Stimulated activated effector memory CD8-positive, alpha-beta T cell treated with anti-CD3 and anti-CD28 coated beads, Interleukin-12 subunit alpha, Interleukin-12 subunit beta, amount 100 ng/mL, for 72 hours (primary cell): ENCODE data around the gene C4orf51.
"Not testable (repeated sequence)": the region's sequence is repeated elsewhere in the genome, so short reads cannot be mapped to it uniquely, and the experiment has no call there.

Experiments
- ATAC-seq: fragments of 150-1000 bp; cut with Tn5 transposase; 2 replicates; pipeline ENCODE4 v1.10.0; 2021
- DNase-seq, 2 donors: peaks; one replicate each; pipeline ENCODE4 v3.0.0; 2021 to 2022; ENCODE audit warnings: low spot score in 2 of 2
- H3K27ac Mint-ChIP-seq: one replicate; pipeline ENCODE4 v1.8.0; 2022; ENCODE audit warnings: mild to moderate bottlenecking, mixed read lengths
- H3K36me3 Mint-ChIP-seq: one replicate; pipeline ENCODE4 v1.8.0; 2022; ENCODE audit warnings: mild to moderate bottlenecking, mixed read lengths
- H3K4me1 Mint-ChIP-seq: one replicate; pipeline ENCODE4 v1.8.0; 2022; ENCODE audit warnings: mixed read lengths
- H3K4me3 Mint-ChIP-seq: one replicate; pipeline ENCODE4 v1.8.0; 2022; ENCODE audit warnings: mild to moderate bottlenecking, mixed read lengths
- H3K9me3 Mint-ChIP-seq: one replicate; pipeline ENCODE4 v1.8.0; 2022; ENCODE audit warnings: mixed read lengths

C4orf51 gene

DNA sequence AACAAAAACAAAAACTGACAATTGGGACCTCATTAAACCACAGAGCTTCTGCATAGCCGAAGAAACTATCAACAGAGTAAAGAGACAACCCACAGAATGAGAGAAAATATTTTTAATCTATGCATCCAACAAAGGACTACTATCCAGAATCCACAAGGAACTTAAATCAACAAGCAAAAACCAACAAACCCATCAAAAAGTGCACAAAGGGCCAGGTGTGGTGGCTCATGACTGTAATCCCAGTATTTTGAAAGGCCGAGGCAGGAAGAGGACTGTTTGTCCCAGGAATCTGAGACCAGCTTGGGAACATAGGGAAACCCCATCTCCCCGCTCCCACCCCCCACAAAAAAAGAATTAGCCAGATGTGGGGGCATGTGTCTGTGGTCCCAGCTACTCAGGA is 10.7 kb downstream of the C4orf51 start:
- DNase-seq: no peak
- Mint-ChIP-seq H3K27ac (no peak overlapping the region), H3K4me1 (no peaks in the 10 kb centered on the region), H3K9me3 (no peaks in the 10 kb centered on the region), H3K36me3 (no peaks in the 10 kb centered on the region), H3K4me3 (no peak overlapping the region)
- ATAC-seq: no peak

- not testable (repeated sequence) for H3K4me1 Mint-ChIP-seq, H3K27ac Mint-ChIP-seq, H3K36me3 Mint-ChIP-seq, ATAC-seq, H3K4me3 Mint-ChIP-seq, DNase-seq, H3K9me3 Mint-ChIP-seq
These were observed 11.5 kb downstream of the C4orf51 start for GRCh38 chr4:145691416-145691815.

GRCh38 chr4:145694929-145695328 is 15.0 kb downstream of the C4orf51 start:
- ATAC-seq: no peak
- no peak overlapping the region for H3K27ac Mint-ChIP-seq
- no peak for DNase-seq
- H3K36me3 Mint-ChIP-seq: no peaks in the 10 kb centered on the region
- no peaks in the 10 kb centered on the region for H3K4me1 Mint-ChIP-seq
- H3K4me3 Mint-ChIP-seq: no peak overlapping the region
- H3K9me3 Mint-ChIP-seq: no peaks in the 10 kb centered on the region

DNA sequence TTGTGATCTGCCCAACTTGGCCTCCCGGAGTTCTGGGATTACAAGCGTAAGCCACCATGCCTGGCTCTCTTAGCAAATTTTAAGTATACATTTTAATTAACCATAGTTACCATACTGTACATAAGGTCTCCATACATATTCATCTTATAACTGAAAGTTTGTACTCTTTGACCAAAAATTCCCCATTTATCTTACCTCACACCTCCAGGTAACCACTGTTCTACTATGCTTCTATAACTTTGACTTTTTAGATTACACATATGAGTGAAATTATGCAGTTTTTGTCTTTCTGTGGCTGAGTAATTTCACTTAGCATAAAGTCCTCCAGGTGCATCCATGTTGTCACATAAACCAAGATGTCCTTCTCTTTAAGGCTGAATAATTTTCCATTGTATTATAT is 17.4 kb downstream of the C4orf51 start:
- Mint-ChIP-seq H3K4me3 (no peak overlapping the region), H3K9me3 (no peaks in the 10 kb centered on the region), H3K27ac (no peak overlapping the region), H3K4me1 (no peaks in the 10 kb centered on the region), H3K36me3 (no peaks in the 10 kb centered on the region)
- DNase-seq: no peak
- peak; percentile 32 for ATAC-seq

DNA sequence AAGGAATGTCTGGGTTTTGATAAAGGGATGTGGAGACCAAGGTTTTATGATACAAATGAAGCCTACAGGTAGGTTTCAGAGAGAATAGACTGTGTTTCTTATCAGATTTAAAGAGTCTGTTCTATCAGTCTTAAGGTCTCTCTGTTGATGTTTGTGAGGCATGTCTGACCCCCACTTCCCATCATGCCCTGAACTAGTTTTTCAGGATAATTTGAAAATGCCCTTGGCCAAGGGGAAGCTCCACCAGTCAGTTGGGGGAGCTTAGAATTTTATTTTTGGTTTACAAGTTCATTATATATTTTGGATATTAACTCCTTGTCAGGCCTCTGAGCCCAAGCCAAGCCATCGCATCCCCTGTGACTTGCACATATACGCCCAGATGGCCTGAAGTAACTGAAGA is 18.6 kb downstream of the C4orf51 start:
- DNase-seq (no peak), ATAC-seq (no peak)
- H3K9me3 Mint-ChIP-seq: no peaks in the 10 kb centered on the region
- H3K36me3 Mint-ChIP-seq: no peaks in the 10 kb centered on the region
- H3K27ac Mint-ChIP-seq: no peak overlapping the region
- H3K4me3 Mint-ChIP-seq: no peak overlapping the region
- H3K4me1 Mint-ChIP-seq: no peaks in the 10 kb centered on the region

GRCh38 chr4:145703850-145704497 is 24.0 kb downstream of the C4orf51 start:
- ATAC-seq: no peak
- H3K27ac Mint-ChIP-seq: no peak overlapping the region
- no peaks in the 10 kb centered on the region for H3K9me3 Mint-ChIP-seq
- DNase-seq: no peak
- H3K36me3 Mint-ChIP-seq: no peaks in the 10 kb centered on the region
- no peak overlapping the region for H3K4me3 Mint-ChIP-seq
- H3K4me1 Mint-ChIP-seq: no peaks in the 10 kb centered on the region

- no peak overlapping the region for H3K4me3 Mint-ChIP-seq
These were observed 29.4 kb downstream of the C4orf51 start for GRCh38 chr4:145709336-145709735.

GRCh38 chr4:145709843-145710242 is 29.9 kb downstream of the C4orf51 start:
- H3K4me1 Mint-ChIP-seq: peaks cover 13% of the 10 kb centered on the region
- H3K9me3 Mint-ChIP-seq: peaks cover 5% of the 10 kb centered on the region
- no peak overlapping the region for H3K27ac Mint-ChIP-seq
- H3K4me3 Mint-ChIP-seq: no peak overlapping the region
- peak; percentile 100 for ATAC-seq
- peaks cover 6% of the 10 kb centered on the region for H3K36me3 Mint-ChIP-seq
- DNase-seq: no peak

More at GRCh38 chr4:145709336-145709735, 29.4 kb downstream of the C4orf51 start:
- DNase-seq (no peak), ATAC-seq (no peak)
- H3K4me1 Mint-ChIP-seq: peaks cover 13% of the 10 kb centered on the region
- H3K27ac Mint-ChIP-seq: no peak overlapping the region
- H3K9me3 Mint-ChIP-seq: peaks cover 5% of the 10 kb centered on the region
- peaks cover 6% of the 10 kb centered on the region for H3K36me3 Mint-ChIP-seq

- Mint-ChIP-seq H3K9me3 (peaks cover 5% of the 10 kb centered on the region), H3K27ac (no peak overlapping the region), H3K36me3 (peaks cover 5% of the 10 kb centered on the region), H3K4me1 (peaks cover 15% of the 10 kb centered on the region), H3K4me3 (no peak overlapping the region)
- ATAC-seq: no peak
- DNase-seq: no peak
These were observed 36.3 kb downstream of the C4orf51 start for GRCh38 chr4:145716200-145716599.

DNA sequence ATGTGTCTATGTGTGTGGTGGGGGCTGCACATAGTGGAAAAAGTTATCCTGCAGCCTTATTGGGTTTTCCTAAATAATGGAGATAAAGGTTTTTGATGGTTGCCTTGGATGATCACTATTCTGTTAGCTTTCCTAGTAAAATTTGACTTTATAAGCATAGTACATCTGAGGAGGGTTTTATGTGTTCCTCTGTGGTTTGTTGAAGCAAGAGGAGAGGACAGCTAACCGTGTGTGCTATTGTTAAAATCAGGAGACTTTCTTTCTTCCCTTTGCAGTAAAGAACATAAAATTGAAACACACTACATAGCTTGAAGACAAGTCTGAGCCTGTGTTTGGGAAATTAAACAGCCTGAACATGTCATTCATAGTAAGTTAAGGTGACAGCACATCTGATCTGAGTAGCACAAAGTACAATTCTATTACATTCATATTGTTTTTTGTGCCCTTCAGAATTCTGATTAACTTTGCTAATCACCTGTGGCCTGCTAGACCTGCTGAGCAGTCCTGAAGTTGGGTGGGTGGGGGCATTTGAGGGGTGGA is 36.8 kb downstream of the C4orf51 start:
- DNase-seq (no peak), ATAC-seq (no peak)
- Mint-ChIP-seq H3K27ac (no peak overlapping the region), H3K4me1 (peaks cover 15% of the 10 kb centered on the region), H3K9me3 (no peaks in the 10 kb centered on the region), H3K36me3 (no peaks in the 10 kb centered on the region), H3K4me3 (no peak overlapping the region)

DNA sequence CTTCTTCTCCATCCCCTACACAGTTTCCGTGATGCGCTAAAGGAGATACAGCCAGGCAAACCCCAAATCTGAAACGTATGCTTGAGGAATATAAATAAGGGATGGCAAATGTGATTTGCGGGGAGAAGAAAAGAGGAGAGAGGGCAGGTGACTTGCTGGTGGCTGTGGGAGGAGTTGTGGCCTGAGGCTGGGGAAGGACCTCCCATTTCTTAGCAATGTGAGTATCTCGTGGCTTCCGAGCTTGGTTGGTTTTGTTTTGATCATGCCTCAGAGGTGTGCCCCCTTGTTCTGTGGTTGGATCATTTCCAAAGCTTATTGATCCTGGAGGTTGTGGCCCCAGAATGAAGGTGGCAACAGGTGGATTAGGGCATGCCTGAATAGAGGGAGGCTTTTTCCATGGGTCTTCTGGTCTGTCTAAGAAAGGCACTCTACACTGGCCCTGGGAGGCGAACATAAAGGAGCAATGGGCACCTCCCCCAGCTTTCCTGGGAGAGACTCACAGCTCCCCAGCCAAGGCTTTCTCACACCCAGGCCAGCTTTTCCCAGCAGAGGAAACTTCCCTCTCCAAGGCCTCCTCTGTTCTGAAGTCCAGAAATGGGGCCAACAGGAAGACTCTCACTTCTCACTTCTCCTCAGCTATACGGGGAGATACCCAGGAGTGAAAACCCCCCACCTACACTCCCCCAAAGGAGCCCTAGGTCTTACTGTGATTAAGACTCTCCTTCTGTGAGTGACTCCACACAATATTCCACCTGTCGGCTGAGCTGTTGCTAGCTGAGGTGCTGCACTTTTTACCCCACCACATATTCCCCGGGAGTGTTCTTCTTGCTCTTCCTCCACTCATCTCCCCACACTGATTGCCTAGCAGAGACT is 40.0 kb downstream of the C4orf51 start:
- H3K9me3 Mint-ChIP-seq: no peaks in the 10 kb centered on the region
- H3K4me1 Mint-ChIP-seq: peaks cover 20% of the 10 kb centered on the region
- DNase-seq (peak in 1 of 2 donors; percentile 59), ATAC-seq (peak; percentile 92)
- peak overlapping the region; percentile 3 for H3K27ac Mint-ChIP-seq
- no peaks in the 10 kb centered on the region for H3K36me3 Mint-ChIP-seq
- peak overlapping the region; percentile 40 for H3K4me3 Mint-ChIP-seq

GRCh38 chr4:145720656-145721055 is 40.7 kb downstream of the C4orf51 start:
- Mint-ChIP-seq H3K9me3 (no peaks in the 10 kb centered on the region), H3K36me3 (no peaks in the 10 kb centered on the region), H3K4me3 (peak overlapping the region; percentile 40), H3K4me1 (peaks cover 20% of the 10 kb centered on the region), H3K27ac (peak overlapping the region; percentile 3)
- DNase-seq (no peak), ATAC-seq (peak; percentile 45)

GRCh38 chr4:145722561-145722960 is 42.6 kb downstream of the C4orf51 start:
- Mint-ChIP-seq H3K4me3 (no peak overlapping the region), H3K27ac (no peak overlapping the region), H3K9me3 (no peaks in the 10 kb centered on the region), H3K36me3 (no peaks in the 10 kb centered on the region), H3K4me1 (peaks cover 20% of the 10 kb centered on the region)
- no peak for DNase-seq
- ATAC-seq: no peak

GRCh38 chr4:145723336-145723735 is 43.4 kb downstream of the C4orf51 start:
- Mint-ChIP-seq H3K9me3 (no peaks in the 10 kb centered on the region), H3K36me3 (no peaks in the 10 kb centered on the region), H3K4me3 (no peak overlapping the region), H3K4me1 (peaks cover 20% of the 10 kb centered on the region), H3K27ac (no peak overlapping the region)
- DNase-seq: no peak
- no peak for ATAC-seq

DNA sequence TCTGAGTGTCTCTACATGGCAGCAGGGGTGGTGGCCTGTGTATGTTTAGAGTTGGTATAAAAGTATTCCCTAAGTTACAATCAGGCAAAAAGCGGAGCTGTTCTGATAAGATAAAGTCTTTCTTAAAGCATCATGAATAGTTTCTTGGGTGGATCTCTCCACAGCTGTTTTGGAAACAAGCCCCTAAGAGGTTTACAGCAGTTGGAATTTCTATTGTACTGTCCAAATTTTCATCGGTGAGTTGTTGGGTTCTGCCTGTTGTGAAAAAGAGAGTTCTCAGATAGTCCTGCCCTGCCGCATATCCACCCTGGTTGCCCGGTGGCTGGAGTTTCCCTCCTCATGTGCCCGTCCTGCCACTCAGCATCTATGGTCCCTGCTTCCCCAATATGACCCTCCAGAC is 50.1 kb downstream of the C4orf51 start:
- DNase-seq (no peak), ATAC-seq (no peak)
- Mint-ChIP-seq H3K27ac (no peak overlapping the region), H3K9me3 (no peaks in the 10 kb centered on the region), H3K36me3 (no peaks in the 10 kb centered on the region), H3K4me3 (no peak overlapping the region), H3K4me1 (peaks cover 18% of the 10 kb centered on the region)

GRCh38 chr4:145731028-145731427 is 51.1 kb downstream of the C4orf51 start:
- Mint-ChIP-seq H3K27ac (no peak overlapping the region), H3K4me3 (no peak overlapping the region), H3K36me3 (no peaks in the 10 kb centered on the region), H3K9me3 (no peaks in the 10 kb centered on the region), H3K4me1 (peaks cover 20% of the 10 kb centered on the region)
- ATAC-seq (no peak), DNase-seq (no peak)
